ENCODE data around the gene FPGS.

- peak; percentile 56; the same call in 1 of the 2 replicates for TF ChIP-seq ZNF232 (CRISPR knock-in tag; IDR thresholded peaks at IDR 0.05)
- no peak for TF ChIP-seq ZNF423 (CRISPR knock-in tag; IDR thresholded peaks at IDR 0.05)
- TF ChIP-seq, protein P1, sequence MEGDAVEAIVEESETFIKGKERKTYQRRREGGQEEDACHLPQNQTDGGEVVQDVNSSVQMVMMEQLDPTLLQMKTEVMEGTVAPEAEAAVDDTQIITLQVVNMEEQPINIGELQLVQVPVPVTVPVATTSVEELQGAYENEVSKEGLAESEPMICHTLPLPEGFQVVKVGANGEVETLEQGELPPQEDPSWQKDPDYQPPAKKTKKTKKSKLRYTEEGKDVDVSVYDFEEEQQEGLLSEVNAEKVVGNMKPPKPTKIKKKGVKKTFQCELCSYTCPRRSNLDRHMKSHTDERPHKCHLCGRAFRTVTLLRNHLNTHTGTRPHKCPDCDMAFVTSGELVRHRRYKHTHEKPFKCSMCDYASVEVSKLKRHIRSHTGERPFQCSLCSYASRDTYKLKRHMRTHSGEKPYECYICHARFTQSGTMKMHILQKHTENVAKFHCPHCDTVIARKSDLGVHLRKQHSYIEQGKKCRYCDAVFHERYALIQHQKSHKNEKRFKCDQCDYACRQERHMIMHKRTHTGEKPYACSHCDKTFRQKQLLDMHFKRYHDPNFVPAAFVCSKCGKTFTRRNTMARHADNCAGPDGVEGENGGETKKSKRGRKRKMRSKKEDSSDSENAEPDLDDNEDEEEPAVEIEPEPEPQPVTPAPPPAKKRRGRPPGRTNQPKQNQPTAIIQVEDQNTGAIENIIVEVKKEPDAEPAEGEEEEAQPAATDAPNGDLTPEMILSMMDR (IDR thresholded peaks at IDR 0.05), result peak; percentile 71
- TF ChIP-seq USF1 (CRISPR knock-in tag; IDR thresholded peaks at IDR 0.05), result no peak
- TF ChIP-seq TEAD1 (CRISPR knock-in tag; IDR thresholded peaks at IDR 0.05), result no peak
- no peak for TF ChIP-seq CREB1 (CRISPR knock-in tag; IDR thresholded peaks at IDR 0.05)
Measured at GRCh38 chr9:127825319-127826051, 22.8 kb downstream of the FPGS start.

Data from WTC11 (cell line).